CD8-positive, alpha-beta memory T cell (primary cell): ENCODE data around the gene PRDM2. TPM values are rescaled to one million over a fixed set of nuclear protein-coding genes. Genes with fewer than 3 reads are reported as not detected.

Experiments used
- CTCF ChIA-PET: fragments of 350-600 bp; sonication (Branson Sonifier 250); formaldehyde crosslinking; loops from one replicate; lab custom pipeline; 2021; ENCODE audit warnings: antibody characterized with exemption; lab: Charles Lee
- POLR2A ChIA-PET: fragments of 350-600 bp; sonication (Branson Sonifier 250); formaldehyde crosslinking; loops from one replicate; lab custom pipeline; 2021; ENCODE audit warnings: antibody characterized with exemption; lab: Charles Lee
- DNase-seq, 5 donors: peaks; one replicate each; pipeline versions ENCODE4 v3.0.0 to v3.0.0-alpha.2; 2020 to 2022; ENCODE audit warnings: mixed read lengths in 1 of 5
- H3K27ac ChIP-seq: one replicate; pipeline ENCODE4 v1.7.0; 2013; ENCODE audit warnings: low read depth, mild to moderate bottlenecking, low read length, moderate library complexity
- H3K27me3 ChIP-seq: 2 replicates; pipeline ENCODE4 v1.7.0; 2013; ENCODE audit warnings: low read length, mild to moderate bottlenecking; ENCODE audit not compliant: insufficient read depth, poor library complexity, severe bottlenecking
- H3K36me3 ChIP-seq: 2 replicates; pipeline ENCODE4 v1.7.0; 2013; ENCODE audit warnings: mild to moderate bottlenecking, low read length, moderate library complexity; ENCODE audit not compliant: insufficient read depth
- H3K4me1 ChIP-seq: 2 replicates; pipeline ENCODE4 v1.7.0; 2013; ENCODE audit warnings: mild to moderate bottlenecking, low read length, moderate library complexity; ENCODE audit not compliant: insufficient read depth
- H3K4me3 ChIP-seq: 2 replicates; pipeline ENCODE4 v1.7.0; 2013; ENCODE audit warnings: mild to moderate bottlenecking, low read length
- H3K9me3 ChIP-seq: 2 replicates; pipeline ENCODE4 v1.7.0; 2013; ENCODE audit warnings: mild to moderate bottlenecking, low read length
- H3K27ac Mint-ChIP-seq, 8 donors: one replicate each; pipeline ENCODE4 v1.8.0; 2020 to 2021; ENCODE audit warnings: mixed read lengths in 8 of 8, mild to moderate bottlenecking in 6 of 8, inconsistent platforms in 3 of 8, moderate library complexity in 3 of 8
- H3K27me3 Mint-ChIP-seq, 2 donors: one replicate each; pipeline ENCODE4 v1.8.0; 2020 to 2021; ENCODE audit warnings: mixed read lengths in 2 of 2, mild to moderate bottlenecking in 1 of 2, moderate library complexity in 1 of 2
- H3K36me3 Mint-ChIP-seq, 3 donors: one replicate each; pipeline ENCODE4 v1.8.0; 2020 to 2021; ENCODE audit warnings: mixed read lengths in 3 of 3, inconsistent platforms in 1 of 3, mild to moderate bottlenecking in 1 of 3
- H3K4me1 Mint-ChIP-seq, 3 donors: one replicate each; pipeline ENCODE4 v1.8.0; 2020 to 2021; ENCODE audit warnings: mixed read lengths in 3 of 3, inconsistent platforms in 1 of 3, mild to moderate bottlenecking in 1 of 3
- H3K4me3 Mint-ChIP-seq, 7 donors: one replicate each; pipeline ENCODE4 v1.8.0; 2020 to 2021; ENCODE audit warnings: mixed read lengths in 7 of 7, mild to moderate bottlenecking in 6 of 7, moderate library complexity in 4 of 7, inconsistent platforms in 2 of 7
- H3K9me3 Mint-ChIP-seq, 5 donors: one replicate each; pipeline ENCODE4 v1.8.0; 2020 to 2022; ENCODE audit warnings: mixed read lengths in 5 of 5, mild to moderate bottlenecking in 3 of 5, moderate library complexity in 2 of 5, inconsistent platforms in 1 of 5
- polyA plus RNA-seq: library from polyadenylated mRNA; unstranded; fragments of 300-500 nt; fragmentation: Illumina TruSeq; gene quantifications from one replicate; pipeline ENCODE4 v1.2.3, GENCODE V29; 2021
- total RNA-seq, 2 experiments: library from RNA; stranded (reverse); gene quantifications; one replicate each; pipeline ENCODE4 v1.2.3, GENCODE V29; 2021

The PRDM2 gene
- total and polyA plus RNA-seq, 3 experiments from 2014 or later = 24.4 to 70.1 (median 67.9) TPM

GRCh38 chr1:13802782-13803545, 103.0 kb downstream of the PRDM2 start:
- Histone ChIP-seq H3K9me3 (no peaks in the 10 kb centered on the region), H3K27me3 (no peaks in the 10 kb centered on the region), H3K27ac (no peak overlapping the region), H3K4me1 (no peaks in the 10 kb centered on the region), H3K36me3 (no peaks in the 10 kb centered on the region), H3K4me3 (no peak overlapping the region)
- ChIA-PET CTCF (no interaction called here), POLR2A (no interaction called here)
- H3K4me3 Mint-ChIP-seq = no peak overlapping the region
- peaks cover 36 to 57% (median 38%) of the 10 kb centered on the region in 3 donors for H3K4me1 Mint-ChIP-seq
- no peaks in the 10 kb centered on the region for H3K9me3 Mint-ChIP-seq
- peak overlapping the region in 4 of 8 donors; percentile 22 to 77 (median 52) for H3K27ac Mint-ChIP-seq
- peaks cover 0 to 50% (median 6%) of the 10 kb centered on the region in 3 donors for H3K36me3 Mint-ChIP-seq
- no peaks in the 10 kb centered on the region for H3K27me3 Mint-ChIP-seq
- no peak for DNase-seq

DNA sequence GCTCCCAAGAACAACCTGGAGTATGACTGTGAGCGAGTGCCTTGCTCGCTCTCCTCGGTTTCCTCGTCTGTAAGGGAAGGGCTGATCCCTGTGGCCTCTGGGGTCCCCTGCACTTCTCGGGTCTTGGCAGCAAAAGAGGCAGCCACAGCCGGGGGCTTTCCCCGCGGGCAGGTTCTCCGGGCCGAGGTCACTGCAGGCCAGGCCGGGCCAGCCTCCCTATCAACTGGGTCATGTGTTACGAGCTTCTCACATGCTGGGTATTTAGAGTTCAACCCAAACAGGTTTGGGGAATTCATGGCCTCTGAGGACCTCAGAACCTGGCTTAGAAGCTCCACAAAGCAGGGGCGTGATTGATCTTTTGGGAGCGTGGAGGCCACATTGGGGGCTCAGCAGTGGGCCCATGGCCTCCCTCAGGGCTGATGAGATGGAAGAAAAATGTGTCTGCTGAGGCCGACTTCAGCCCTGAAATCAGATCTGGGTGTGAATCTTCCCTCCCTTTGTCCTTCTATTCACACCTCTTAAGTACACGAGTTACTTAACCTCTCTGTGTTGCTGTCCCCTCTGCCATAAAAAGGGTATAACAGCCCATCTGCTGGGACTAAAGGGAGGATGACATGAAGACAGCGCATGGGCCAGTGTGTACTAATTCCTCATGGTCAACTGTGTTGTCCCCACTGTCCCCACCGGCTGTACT, 103.7 kb downstream of the PRDM2 start:
- no peak overlapping the region for H3K27ac Mint-ChIP-seq
- Histone ChIP-seq H3K36me3 (no peaks in the 10 kb centered on the region), H3K27me3 (no peaks in the 10 kb centered on the region), H3K4me1 (no peaks in the 10 kb centered on the region), H3K27ac (no peak overlapping the region), H3K4me3 (no peak overlapping the region), H3K9me3 (no peaks in the 10 kb centered on the region)
- DNase-seq = no peak
- no peak overlapping the region for H3K4me3 Mint-ChIP-seq
- H3K36me3 Mint-ChIP-seq = peaks cover 0 to 48% (median 10%) of the 10 kb centered on the region in 3 donors
- POLR2A ChIA-PET = no interaction called here
- peaks cover 33 to 56% (median 35%) of the 10 kb centered on the region in 3 donors for H3K4me1 Mint-ChIP-seq
- no peaks in the 10 kb centered on the region for H3K27me3 Mint-ChIP-seq
- CTCF ChIA-PET = no interaction called here
- H3K9me3 Mint-ChIP-seq = no peaks in the 10 kb centered on the region

DNA sequence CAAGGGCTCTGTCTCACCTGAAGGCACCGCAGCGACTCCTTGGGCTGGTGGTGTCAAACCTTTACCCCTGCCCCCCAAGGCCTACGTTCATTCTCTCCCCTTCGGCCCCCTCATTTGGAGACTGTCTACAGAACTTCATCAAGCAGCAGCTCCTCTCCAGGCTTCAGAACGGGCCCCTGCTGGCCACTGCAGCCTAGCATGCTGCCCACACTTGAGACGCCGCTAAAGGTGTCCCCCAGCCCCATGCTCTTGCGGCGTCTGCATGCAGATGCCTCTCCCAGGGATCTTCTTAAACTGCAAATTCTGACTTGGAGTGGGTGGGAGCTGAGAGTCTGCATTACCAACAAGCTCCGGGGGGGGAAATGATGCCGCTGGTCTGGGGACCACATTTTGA, 104.2 kb downstream of the PRDM2 start:
- Mint-ChIP-seq H3K27me3 (no peaks in the 10 kb centered on the region), H3K4me1 (peaks cover 36 to 58% (median 38%) of the 10 kb centered on the region in 3 donors), H3K27ac (no peak overlapping the region), H3K9me3 (no peaks in the 10 kb centered on the region), H3K4me3 (peak overlapping the region in 1 of 7 donors; percentile 18), H3K36me3 (peaks cover 0 to 50% (median 10%) of the 10 kb centered on the region in 3 donors)
- H3K27me3 ChIP-seq = no peaks in the 10 kb centered on the region
- ChIA-PET CTCF (no interaction called here), POLR2A (no interaction called here)
- H3K27ac ChIP-seq = no peak overlapping the region
- DNase-seq = no peak
- no peaks in the 10 kb centered on the region for H3K4me1 ChIP-seq
- H3K36me3 ChIP-seq = no peaks in the 10 kb centered on the region
- H3K9me3 ChIP-seq = no peaks in the 10 kb centered on the region
- no peak overlapping the region for H3K4me3 ChIP-seq

DNA sequence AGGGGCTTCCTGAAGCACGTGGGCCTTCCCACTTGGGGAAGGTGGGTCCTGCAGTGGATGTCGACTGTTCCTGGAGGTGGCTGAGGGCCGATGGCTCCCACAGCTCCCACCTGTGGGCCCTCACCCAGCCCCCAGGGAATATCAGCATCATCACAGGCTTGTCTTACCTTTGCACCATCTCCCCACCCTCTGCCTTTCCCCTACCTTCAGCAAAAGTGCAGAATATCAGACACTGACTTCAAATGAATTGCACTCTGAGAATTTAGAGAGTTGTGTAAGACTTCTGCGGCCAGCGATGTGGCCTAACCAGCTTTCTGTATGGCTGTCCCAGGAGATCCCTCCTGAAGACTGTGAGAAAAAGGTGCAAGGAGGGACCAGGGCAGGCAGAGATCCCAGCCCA, 105.4 kb downstream of the PRDM2 start:
- CTCF ChIA-PET = interaction anchor here (1.2 kb wide), 1 partner anchor 140 kb away, joined by 3 read pairs; no protein-coding TSS in a partner anchor
- H3K9me3 Mint-ChIP-seq = no peaks in the 10 kb centered on the region
- Histone ChIP-seq H3K36me3 (no peaks in the 10 kb centered on the region), H3K9me3 (no peaks in the 10 kb centered on the region), H3K4me3 (no peak overlapping the region), H3K27me3 (no peaks in the 10 kb centered on the region), H3K27ac (no peak overlapping the region), H3K4me1 (no peaks in the 10 kb centered on the region)
- peaks cover 39 to 61% (median 39%) of the 10 kb centered on the region in 3 donors for H3K4me1 Mint-ChIP-seq
- H3K36me3 Mint-ChIP-seq = peaks cover 0 to 49% (median 6%) of the 10 kb centered on the region in 3 donors
- H3K4me3 Mint-ChIP-seq = no peak overlapping the region
- DNase-seq = no peak
- peak overlapping the region in 1 of 8 donors; percentile 63 for H3K27ac Mint-ChIP-seq
- H3K27me3 Mint-ChIP-seq = no peaks in the 10 kb centered on the region
- POLR2A ChIA-PET = no interaction called here

GRCh38 chr1:13806108-13806507, 106.1 kb downstream of the PRDM2 start:
- DNase-seq = no peak
- peaks cover 0 to 49% (median 6%) of the 10 kb centered on the region in 3 donors for H3K36me3 Mint-ChIP-seq
- Histone ChIP-seq H3K4me3 (no peak overlapping the region), H3K9me3 (no peaks in the 10 kb centered on the region), H3K4me1 (no peaks in the 10 kb centered on the region), H3K27ac (no peak overlapping the region), H3K27me3 (no peaks in the 10 kb centered on the region), H3K36me3 (no peaks in the 10 kb centered on the region)
- H3K9me3 Mint-ChIP-seq = no peaks in the 10 kb centered on the region
- no peak overlapping the region for H3K4me3 Mint-ChIP-seq
- peak overlapping the region in 3 of 8 donors; percentile 73 to 79 (median 74) for H3K27ac Mint-ChIP-seq
- peaks cover 39 to 61% (median 39%) of the 10 kb centered on the region in 3 donors for H3K4me1 Mint-ChIP-seq
- POLR2A ChIA-PET = no interaction called here
- CTCF ChIA-PET = no interaction called here
- no peaks in the 10 kb centered on the region for H3K27me3 Mint-ChIP-seq

- DNase-seq = no peak
- ChIA-PET POLR2A (no interaction called here), CTCF (no interaction called here)
- Histone ChIP-seq H3K4me3 (no peak overlapping the region), H3K27me3 (no peaks in the 10 kb centered on the region), H3K27ac (no peak overlapping the region), H3K4me1 (no peaks in the 10 kb centered on the region), H3K36me3 (no peaks in the 10 kb centered on the region), H3K9me3 (no peaks in the 10 kb centered on the region)
- no peaks in the 10 kb centered on the region for H3K9me3 Mint-ChIP-seq
- H3K4me1 Mint-ChIP-seq = peaks cover 44 to 62% (median 45%) of the 10 kb centered on the region in 3 donors
- H3K4me3 Mint-ChIP-seq = no peak overlapping the region
- peaks cover 0 to 2% of the 10 kb centered on the region in 2 donors for H3K27me3 Mint-ChIP-seq
- peaks cover 0 to 44% (median 6%) of the 10 kb centered on the region in 3 donors for H3K36me3 Mint-ChIP-seq
- H3K27ac Mint-ChIP-seq = peak overlapping the region in 4 of 8 donors; percentile 24 to 79 (median 58)
These were observed 107.2 kb downstream of the PRDM2 start for GRCh38 chr1:13807209-13807608.

DNA sequence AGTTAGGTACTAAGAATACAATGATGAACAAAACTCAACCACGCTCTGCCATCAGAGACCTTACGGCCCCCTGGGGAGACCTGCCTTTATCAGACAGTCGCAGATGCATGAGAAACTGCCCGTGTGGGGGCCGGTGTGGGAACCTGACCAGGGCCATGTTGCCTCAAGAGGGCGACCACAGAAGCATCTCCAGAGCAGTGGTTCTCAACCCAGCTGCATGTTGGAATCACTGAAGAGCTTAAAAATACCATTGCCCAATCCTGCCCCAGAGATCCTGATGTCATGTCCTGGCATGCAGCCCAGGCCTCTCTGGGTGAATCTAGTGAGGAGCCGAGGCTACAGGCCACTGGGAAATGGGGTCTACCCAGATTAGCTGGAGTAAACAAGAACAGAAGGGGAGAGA, 108.7 kb downstream of the PRDM2 start:
- DNase-seq = no peak
- H3K27me3 Mint-ChIP-seq = peaks cover 0 to 2% of the 10 kb centered on the region in 2 donors
- no peaks in the 10 kb centered on the region for H3K9me3 Mint-ChIP-seq
- CTCF ChIA-PET = no interaction called here
- no peak overlapping the region for H3K4me3 Mint-ChIP-seq
- peaks cover 0 to 43% (median 6%) of the 10 kb centered on the region in 3 donors for H3K36me3 Mint-ChIP-seq
- H3K36me3 ChIP-seq = no peaks in the 10 kb centered on the region
- POLR2A ChIA-PET = no interaction called here
- H3K27ac Mint-ChIP-seq = peak overlapping the region in 3 of 8 donors; percentile 6 to 42 (median 30)
- peaks cover 50 to 71% (median 52%) of the 10 kb centered on the region in 3 donors for H3K4me1 Mint-ChIP-seq
- H3K4me3 ChIP-seq = no peak overlapping the region
- H3K27ac ChIP-seq = no peak overlapping the region
- no peaks in the 10 kb centered on the region for H3K27me3 ChIP-seq
- H3K9me3 ChIP-seq = no peaks in the 10 kb centered on the region
- H3K4me1 ChIP-seq = peaks cover 7% of the 10 kb centered on the region
